B cell (primary cell): ENCODE data around the gene TSC22D4. TPM values are rescaled to one million over a fixed set of nuclear protein-coding genes. Genes with fewer than 3 reads are reported as not detected.

ENCODE experiments used
- ATAC-seq: fragments of 200-7000 bp; cut with Tn5 transposase; one replicate; pipeline ENCODE4 v1.10.0; 2021; ENCODE audit warnings: low read depth, mild to moderate bottlenecking, moderate number of reproducible peaks, moderate library complexity
- CTCF ChIA-PET: fragments of 350-600 bp; sonication (Branson Sonifier 250); formaldehyde crosslinking; loops from one replicate; lab custom pipeline; 2021; ENCODE audit warnings: antibody characterized with exemption, inconsistent platforms; lab: Charles Lee
- POLR2A ChIA-PET: fragments of 350-600 bp; sonication (Branson Sonifier 250); formaldehyde crosslinking; loops from one replicate; lab custom pipeline; 2021; ENCODE audit warnings: antibody characterized with exemption; lab: Charles Lee
- DNase-seq: peaks from one replicate; pipeline ENCODE4 v3.0.0; 2013
- H2AFZ ChIP-seq: 2 replicates; pipeline ENCODE4 v1.6.1; 2012; ENCODE audit warnings: mild to moderate bottlenecking, low read depth, low read length; ENCODE audit not compliant: insufficient read depth, poor library complexity, severe bottlenecking
- H3K27ac ChIP-seq, 2 donors: 1 replicate in 1 of 2; 2 replicates in 1 of 2; pipeline ENCODE4 v1.5.1; 2012 to 2013; ENCODE audit warnings: low read length in 2 of 2, mild to moderate bottlenecking in 2 of 2, moderate library complexity in 1 of 2
- H3K27me3 ChIP-seq, 4 experiments: fragments of 200-600 bp in 1 of 4; sonication (generic) in 1 of 4; replicated peaks in 1 of 4; 1 replicate in 2 of 4; 2 replicates in 2 of 4; pipeline versions ENCODE4 v1.6.1 to v1.7.0; 2013 to 2016; ENCODE audit warnings: low read length in 3 of 4, mild to moderate bottlenecking in 2 of 4, mixed read lengths in 1 of 4, moderate library complexity in 1 of 4; ENCODE audit not compliant: insufficient read depth in 4 of 4, control insufficient read depth in 3 of 4; ENCODE audit errors: control extremely low read depth in 1 of 4
- H3K36me3 ChIP-seq, 2 experiments: replicated peaks in 1 of 2; 1 replicate in 1 of 2; 2 replicates in 1 of 2; pipeline versions ENCODE4 v1.6.1 to v1.7.1; 2013; ENCODE audit warnings: low read length in 1 of 2; ENCODE audit not compliant: insufficient read depth in 2 of 2, control insufficient read depth in 1 of 2; ENCODE audit errors: control extremely low read depth in 1 of 2, extremely low read depth in 1 of 2
- H3K4me1 ChIP-seq, 2 donors: fragments of 200-600 bp in 1 of 2; sonication (generic) in 1 of 2; 1 replicate in 1 of 2; 2 replicates in 1 of 2; pipeline versions ENCODE4 v1.5.1 to v1.6.1; 2013 to 2017; ENCODE audit warnings: low read length in 2 of 2; ENCODE audit not compliant: control insufficient read depth in 2 of 2, insufficient read depth in 2 of 2
- H3K4me2 ChIP-seq: replicated peaks from 2 replicates; pipeline ENCODE3; 2012; ENCODE audit warnings: mild to moderate bottlenecking, low read depth, low read length; ENCODE audit not compliant: poor library complexity, severe bottlenecking
- H3K4me3 ChIP-seq, 5 experiments: fragments of 200-600 bp in 1 of 5; sonication (generic) in 1 of 5; 1 replicate in 3 of 5; 2 replicates in 2 of 5; pipeline versions ENCODE4 v1.5.1 to v1.7.0; 2011 to 2016; ENCODE audit warnings: low read length in 4 of 5, mild to moderate bottlenecking in 4 of 5, low read depth in 2 of 5, control low read depth in 1 of 5, moderate library complexity in 1 of 5; ENCODE audit not compliant: insufficient read depth in 1 of 5; ENCODE audit errors: control extremely low read depth in 1 of 5, extremely low read depth in 1 of 5
- H3K79me2 ChIP-seq: fragments of 200-600 bp; sonication (generic); one replicate; pipeline ENCODE4 v1.6.0; 2016; ENCODE audit warnings: low read length; ENCODE audit not compliant: control insufficient read depth, insufficient read depth
- H3K9ac ChIP-seq: fragments of 200-600 bp; sonication (generic); 2 replicates; pipeline ENCODE4 v1.6.1; 2017; ENCODE audit warnings: mild to moderate bottlenecking, low read length, moderate library complexity
- H3K9me3 ChIP-seq, 3 donors: one replicate each; pipeline versions ENCODE4 v1.6.1 to v1.7.1; 2013; ENCODE audit warnings: low read length in 2 of 3; ENCODE audit not compliant: control insufficient read depth in 2 of 3, insufficient read depth in 1 of 3; ENCODE audit errors: control extremely low read depth in 1 of 3
- H4K20me1 ChIP-seq: 2 replicates; pipeline ENCODE4 v1.6.0; 2012; ENCODE audit warnings: mild to moderate bottlenecking, low read length; ENCODE audit not compliant: insufficient read depth, control insufficient read depth, poor library complexity, severe bottlenecking
- H3K27ac Mint-ChIP-seq: one replicate; pipeline ENCODE4 v1.8.0; 2021; ENCODE audit warnings: mixed read lengths
- H3K27me3 Mint-ChIP-seq: one replicate; pipeline ENCODE4 v1.8.0; 2021; ENCODE audit warnings: mixed read lengths
- H3K4me1 Mint-ChIP-seq: one replicate; pipeline ENCODE4 v1.8.0; 2021; ENCODE audit warnings: mixed read lengths
- H3K4me3 Mint-ChIP-seq: one replicate; pipeline ENCODE4 v1.8.0; 2021; ENCODE audit warnings: mixed read lengths
- H3K9me3 Mint-ChIP-seq: one replicate; pipeline ENCODE4 v1.8.0; 2022; ENCODE audit warnings: mixed read lengths; ENCODE audit not compliant: insufficient read depth
- EZH2 ChIP-seq: IDR thresholded peaks from 2 replicates; pipeline ENCODE4 v1.6.1; 2012; ENCODE audit warnings: borderline replicate concordance, low read depth, mild to moderate bottlenecking, moderate library complexity, low read length; ENCODE audit not compliant: insufficient read depth, poor library complexity, severe bottlenecking
- WGBS: methylation state at CpG from one replicate; pipeline ENCODE4 v1.1.5; 2013; ENCODE audit warnings: missing lambda C conversion rate; ENCODE audit not compliant: insufficient coverage; 5-methylcytosine and 5-hydroxymethylcytosine counted together
- intact Hi-C: fragments of 100-400 bp; cut with micrococcal nuclease; formaldehyde crosslinking; loops from one replicate; pipeline ENCODE4 v1.10.0; 2022
- polyA plus RNA-seq: library from polyadenylated mRNA; depleted of rRNA; stranded (reverse); fragments of >200 nt; gene quantifications from 2 replicates; pipeline ENCODE4 v1.2.3, GENCODE V29; 2012
- total RNA-seq, 2 donors: library from RNA; stranded (reverse); fragments of 120-200 nt in 1 of 2; gene quantifications; 1 replicate in 1 of 2; 2 replicates in 1 of 2; pipeline versions ENCODE4 v1.2.3 to v1.2.4, GENCODE V29; 2013 to 2022
- TF ChIP-seq, protein P1 (sequence below): fragments of 200-600 bp; IDR thresholded peaks from one replicate; pipeline ENCODE4 v1.8.0; 2022; ENCODE audit warnings: antibody characterized with exemption, mild to moderate bottlenecking

Gene TSC22D4
- total and polyA plus RNA-seq, 2 donors (not counting 1 experiment from before 2014, with no cell fraction given) = 80.2 to 92.8 TPM

DNA sequence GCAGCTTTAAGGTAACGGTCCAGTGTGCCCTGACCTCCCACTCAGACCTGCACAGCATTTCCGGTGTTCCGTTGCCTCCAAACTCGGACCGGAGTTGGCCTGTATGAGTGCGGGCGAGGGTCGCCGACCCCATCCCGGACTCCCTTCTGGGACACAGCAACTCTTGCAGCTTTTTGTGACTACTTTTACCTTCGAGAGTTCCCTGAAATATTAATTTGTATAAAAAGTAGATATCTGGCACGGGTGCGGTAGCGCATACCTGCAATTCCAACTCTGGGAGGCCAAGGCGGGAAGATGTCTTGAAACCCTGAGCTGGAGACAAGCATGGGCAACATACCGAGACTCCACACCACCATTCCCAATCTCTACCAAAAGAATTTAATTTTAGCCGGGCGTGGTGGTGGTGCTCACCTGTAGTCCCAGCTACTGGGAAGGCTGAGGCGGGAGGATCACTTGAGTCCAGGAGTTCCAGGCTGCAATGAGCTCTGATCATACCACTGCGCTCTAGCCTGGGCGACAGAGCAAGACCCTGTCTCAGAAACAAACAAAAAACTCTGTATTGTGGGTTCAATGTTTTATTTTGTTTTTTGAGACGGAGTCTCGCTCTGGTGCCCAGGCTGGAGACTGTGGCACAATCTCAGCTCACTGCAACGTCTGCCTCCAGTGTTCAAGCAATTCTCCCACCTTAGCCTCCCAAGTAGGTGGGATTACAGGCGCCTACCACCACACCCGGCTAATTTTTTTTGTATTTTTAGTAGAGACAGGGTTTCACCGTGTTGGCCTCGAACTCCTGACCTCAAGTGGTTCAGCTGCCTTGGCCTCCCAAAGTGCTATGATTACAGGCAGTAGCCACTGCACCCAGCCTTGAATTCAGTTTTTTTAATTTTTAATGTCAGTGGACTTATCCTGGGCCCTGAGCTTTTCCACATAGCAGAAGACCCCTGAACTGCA lies 41.6 kb downstream of the TSC22D4 start:
- DNase-seq (peak; percentile 38), ATAC-seq (no peak)
- no peak overlapping the region for H3K9ac ChIP-seq
- no peaks in the 10 kb centered on the region for H3K9me3 ChIP-seq
- no peak overlapping the region for H3K27ac Mint-ChIP-seq
- peak overlapping the region in 1 of 5 experiments; percentile 71 for H3K4me3 ChIP-seq
- H4K20me1 ChIP-seq = peaks cover 22% of the 10 kb centered on the region
- TF ChIP-seq EZH2 = no peak
- TF ChIP-seq, protein P1, sequence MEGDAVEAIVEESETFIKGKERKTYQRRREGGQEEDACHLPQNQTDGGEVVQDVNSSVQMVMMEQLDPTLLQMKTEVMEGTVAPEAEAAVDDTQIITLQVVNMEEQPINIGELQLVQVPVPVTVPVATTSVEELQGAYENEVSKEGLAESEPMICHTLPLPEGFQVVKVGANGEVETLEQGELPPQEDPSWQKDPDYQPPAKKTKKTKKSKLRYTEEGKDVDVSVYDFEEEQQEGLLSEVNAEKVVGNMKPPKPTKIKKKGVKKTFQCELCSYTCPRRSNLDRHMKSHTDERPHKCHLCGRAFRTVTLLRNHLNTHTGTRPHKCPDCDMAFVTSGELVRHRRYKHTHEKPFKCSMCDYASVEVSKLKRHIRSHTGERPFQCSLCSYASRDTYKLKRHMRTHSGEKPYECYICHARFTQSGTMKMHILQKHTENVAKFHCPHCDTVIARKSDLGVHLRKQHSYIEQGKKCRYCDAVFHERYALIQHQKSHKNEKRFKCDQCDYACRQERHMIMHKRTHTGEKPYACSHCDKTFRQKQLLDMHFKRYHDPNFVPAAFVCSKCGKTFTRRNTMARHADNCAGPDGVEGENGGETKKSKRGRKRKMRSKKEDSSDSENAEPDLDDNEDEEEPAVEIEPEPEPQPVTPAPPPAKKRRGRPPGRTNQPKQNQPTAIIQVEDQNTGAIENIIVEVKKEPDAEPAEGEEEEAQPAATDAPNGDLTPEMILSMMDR = no peak
- H3K27ac ChIP-seq = no peak overlapping the region
- peak overlapping the region; percentile 98 for H3K4me3 Mint-ChIP-seq
- no peak overlapping the region for H2AFZ ChIP-seq
- H3K79me2 ChIP-seq = peaks cover 22% of the 10 kb centered on the region
- H3K36me3 ChIP-seq = peaks cover 5 to 17% of the 10 kb centered on the region in 2 experiments
- intact Hi-C loops = loop anchor here (2.0 kb wide), 2 partner anchors 41 to 69 kb away; partner anchors contain the start of gene TSC22D4
- 95% methylated on average over 24 of the region's 28 CpGs for WGBS
- peaks cover 10 to 28% of the 10 kb centered on the region in 2 donors for H3K4me1 ChIP-seq
- no peaks in the 10 kb centered on the region for H3K27me3 Mint-ChIP-seq
- POLR2A ChIA-PET = interaction anchor here (0.6 to 1.8 kb wide), 8 partner anchors 9 to 701 kb away, joined by 3 to 19 read pairs (median 4); partner anchors contain the start of genes FBXO24, LRCH4, TSC22D4 and ZCWPW1
- CTCF ChIA-PET = interaction anchor here (0.5 to 2.1 kb wide), 13 partner anchors 8 to 670 kb away, joined by 3 to 9 read pairs (median 3); partner anchors contain the start of genes MOSPD3 and POP7
- peaks cover 32% of the 10 kb centered on the region for H3K4me1 Mint-ChIP-seq
- H3K4me2 ChIP-seq = peak overlapping the region; percentile 95
- no peaks in the 10 kb centered on the region for H3K9me3 Mint-ChIP-seq
- no peaks in the 10 kb centered on the region for H3K27me3 ChIP-seq
